AG09309 (cell line): ENCODE results near the gene RAD51B.

Experiments
- DNase-seq: peaks from one replicate; pipeline ENCODE4 v3.0.0-alpha.2; 2010; ENCODE audit warnings: low read depth
- H3K4me3 ChIP-seq: 2 replicates; pipeline ENCODE4 v1.5.1; 2011; ENCODE audit warnings: mild to moderate bottlenecking, low read depth, low read length, moderate library complexity; ENCODE audit not compliant: control insufficient read depth
- TF ChIP-seq, protein P1 (sequence below): IDR thresholded peaks from 2 replicates; pipeline ENCODE4 v1.5.1; 2011; ENCODE audit warnings: mild to moderate bottlenecking, low read depth, low read length, inconsistent platforms; ENCODE audit not compliant: insufficient read depth, control insufficient read depth; ENCODE audit errors: missing control alignments

RAD51B gene

DNA sequence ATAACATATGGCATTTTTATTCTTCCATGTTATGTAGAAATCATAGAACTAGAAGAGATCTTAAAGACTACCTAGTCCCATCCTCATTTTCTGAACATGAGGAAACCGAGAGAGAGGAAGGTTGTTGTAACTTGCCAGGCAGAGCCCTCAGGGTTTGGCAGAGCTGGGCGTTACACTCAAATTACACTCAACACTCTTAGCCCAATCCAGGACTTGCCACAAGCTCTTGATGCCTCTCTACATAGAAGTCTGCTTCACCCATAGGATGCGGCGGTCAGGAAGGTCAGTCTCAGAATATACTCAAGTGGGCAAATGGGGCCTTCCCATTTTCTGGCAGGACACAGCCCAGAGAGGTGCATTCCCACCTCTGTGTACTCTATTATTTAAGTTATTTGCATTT lies 765.2 kb downstream of the RAD51B start:
- H3K4me3 ChIP-seq, result no peak overlapping the region
- TF ChIP-seq, protein P1, sequence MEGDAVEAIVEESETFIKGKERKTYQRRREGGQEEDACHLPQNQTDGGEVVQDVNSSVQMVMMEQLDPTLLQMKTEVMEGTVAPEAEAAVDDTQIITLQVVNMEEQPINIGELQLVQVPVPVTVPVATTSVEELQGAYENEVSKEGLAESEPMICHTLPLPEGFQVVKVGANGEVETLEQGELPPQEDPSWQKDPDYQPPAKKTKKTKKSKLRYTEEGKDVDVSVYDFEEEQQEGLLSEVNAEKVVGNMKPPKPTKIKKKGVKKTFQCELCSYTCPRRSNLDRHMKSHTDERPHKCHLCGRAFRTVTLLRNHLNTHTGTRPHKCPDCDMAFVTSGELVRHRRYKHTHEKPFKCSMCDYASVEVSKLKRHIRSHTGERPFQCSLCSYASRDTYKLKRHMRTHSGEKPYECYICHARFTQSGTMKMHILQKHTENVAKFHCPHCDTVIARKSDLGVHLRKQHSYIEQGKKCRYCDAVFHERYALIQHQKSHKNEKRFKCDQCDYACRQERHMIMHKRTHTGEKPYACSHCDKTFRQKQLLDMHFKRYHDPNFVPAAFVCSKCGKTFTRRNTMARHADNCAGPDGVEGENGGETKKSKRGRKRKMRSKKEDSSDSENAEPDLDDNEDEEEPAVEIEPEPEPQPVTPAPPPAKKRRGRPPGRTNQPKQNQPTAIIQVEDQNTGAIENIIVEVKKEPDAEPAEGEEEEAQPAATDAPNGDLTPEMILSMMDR, result no peak
- no peak for DNase-seq

DNA sequence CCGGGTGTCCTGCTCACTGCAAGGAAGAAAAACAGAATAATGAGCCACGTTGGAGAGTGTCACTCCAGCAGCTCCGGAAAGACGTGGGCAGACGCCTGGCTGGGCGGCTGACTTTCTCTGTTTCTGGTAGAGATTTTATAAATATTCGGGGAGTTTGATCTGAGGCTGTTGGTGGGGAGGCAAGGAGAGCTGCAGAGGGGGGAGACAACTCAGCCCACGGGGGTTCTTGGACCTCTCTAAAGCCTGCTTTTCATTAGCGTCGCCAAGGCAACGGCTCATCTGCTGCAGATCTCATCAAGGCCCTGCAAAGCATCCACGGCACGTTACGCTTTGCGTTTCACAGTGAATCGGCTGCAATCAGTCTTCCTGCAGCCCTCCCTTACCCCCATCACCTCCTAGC lies 766.1 kb downstream of the RAD51B start:
- H3K4me3 ChIP-seq, result no peak overlapping the region
- TF ChIP-seq, protein P1, result no peak
- DNase-seq, result no peak

- DNase-seq, result no peak
- TF ChIP-seq, protein P1, result no peak
- H3K4me3 ChIP-seq, result no peak overlapping the region
These were observed 767.5 kb downstream of the RAD51B start for GRCh38 chr14:68586896-68587751.

- TF ChIP-seq, protein P1, result no peak
These were observed 768.4 kb downstream of the RAD51B start for GRCh38 chr14:68587931-68588330.

GRCh38 chr14:68589447-68590200 lies 770.0 kb downstream of the RAD51B start:
- no peak overlapping the region for H3K4me3 ChIP-seq
- DNase-seq, result peak; percentile 67
- TF ChIP-seq, protein P1, result no peak

More at GRCh38 chr14:68587931-68588330, 768.4 kb downstream of the RAD51B start:
- DNase-seq, result no peak
- H3K4me3 ChIP-seq, result no peak overlapping the region

DNA sequence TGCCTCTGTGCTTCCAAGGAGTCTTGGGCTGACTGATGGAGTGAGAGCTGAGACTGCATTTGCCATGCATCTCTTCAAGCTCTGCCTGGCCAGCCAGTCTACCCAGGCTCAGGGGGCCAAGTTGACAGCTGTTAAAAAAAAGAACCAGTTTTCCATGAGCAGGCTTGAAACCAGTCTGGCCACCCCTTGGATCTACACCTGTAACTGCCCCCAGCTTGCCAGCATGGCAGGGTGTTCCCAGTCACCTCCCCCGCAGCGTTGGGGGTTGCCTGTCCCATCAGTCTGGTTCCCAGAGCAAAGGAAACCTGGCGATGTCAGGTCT lies 770.6 kb downstream of the RAD51B start:
- DNase-seq, result no peak
- TF ChIP-seq, protein P1, result no peak
- no peak overlapping the region for H3K4me3 ChIP-seq
